Fibroblast of skin of scalp (primary cell): ENCODE data around the gene RAB6C.
"Not testable (repeated sequence)": the region's sequence is repeated elsewhere in the genome, so short reads cannot be mapped to it uniquely, and the experiment has no call there.

Source experiments
- DNase-seq: peaks from one replicate; pipeline ENCODE4 v3.0.0-alpha.2; 2013

The RAB6C gene

DNA sequence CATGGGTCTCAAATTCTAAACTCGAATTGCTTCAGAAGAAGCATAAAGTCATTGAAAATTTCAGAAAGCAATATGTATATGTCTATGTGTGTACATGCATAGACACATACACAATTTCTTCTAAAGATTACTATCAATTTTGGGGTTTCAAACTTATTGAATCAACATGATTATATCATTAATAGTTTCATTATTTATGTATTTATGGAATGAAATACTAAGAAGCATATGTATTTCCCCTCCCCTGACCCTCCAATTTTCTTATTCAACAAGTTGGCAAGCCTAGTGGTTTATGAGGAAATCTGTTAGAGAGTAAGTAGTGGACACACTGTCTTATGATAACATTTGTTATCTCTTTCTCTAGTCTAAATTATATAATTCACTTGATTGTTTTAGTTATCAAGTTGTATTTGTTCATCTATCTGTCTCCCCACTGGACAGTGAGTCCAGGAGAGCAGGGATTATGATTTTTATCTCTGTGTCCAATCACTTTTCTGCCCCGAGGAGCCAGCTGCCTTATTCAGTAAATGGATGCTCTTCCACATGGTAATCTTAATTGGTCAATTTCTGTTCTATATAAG is 17.3 kb downstream of the RAB6C start:
- DNase-seq, result not testable (repeated sequence)

DNA sequence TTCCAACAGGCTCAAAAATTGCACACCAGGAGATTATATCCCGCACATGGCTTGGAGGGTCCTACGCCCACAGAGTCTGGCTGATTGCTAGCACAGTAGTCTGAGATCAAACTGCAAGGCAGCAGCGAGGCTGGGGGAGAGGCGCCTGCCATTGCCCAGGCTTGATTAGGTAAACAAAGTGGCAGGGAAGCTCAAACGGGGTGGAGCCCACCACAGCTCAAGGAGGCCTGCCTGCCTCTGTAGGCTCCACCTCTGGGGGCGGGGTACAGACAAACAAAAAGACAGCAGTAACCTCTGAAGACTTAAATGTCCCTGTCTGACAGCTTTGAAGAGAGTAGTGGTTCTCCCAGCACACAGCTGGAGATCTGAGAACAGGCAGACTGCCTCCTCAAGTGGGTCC is 19.3 kb downstream of the RAB6C start:
- DNase-seq, result not testable (repeated sequence)

DNA sequence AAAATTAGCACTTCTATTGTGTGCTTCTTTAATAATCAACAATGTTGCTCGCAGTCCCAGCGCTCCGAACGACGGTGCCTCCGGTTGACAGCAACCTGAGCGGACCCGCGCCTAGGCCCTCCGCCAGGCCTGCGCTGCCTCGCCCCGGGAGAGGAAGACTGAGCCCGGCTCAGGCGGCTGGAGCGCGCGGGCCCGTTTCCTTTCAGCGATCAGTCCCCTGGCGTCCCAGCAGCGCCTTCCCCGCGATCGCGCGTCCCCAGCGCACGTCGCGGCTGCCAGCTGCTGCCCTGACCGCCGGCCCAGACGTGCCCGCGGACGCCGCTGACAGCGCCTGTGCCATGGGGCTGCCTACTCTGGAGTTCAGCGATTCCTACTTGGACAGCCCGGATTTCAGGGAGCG is 26.4 kb downstream of the RAB6C start:
- not testable (repeated sequence) for DNase-seq

DNA sequence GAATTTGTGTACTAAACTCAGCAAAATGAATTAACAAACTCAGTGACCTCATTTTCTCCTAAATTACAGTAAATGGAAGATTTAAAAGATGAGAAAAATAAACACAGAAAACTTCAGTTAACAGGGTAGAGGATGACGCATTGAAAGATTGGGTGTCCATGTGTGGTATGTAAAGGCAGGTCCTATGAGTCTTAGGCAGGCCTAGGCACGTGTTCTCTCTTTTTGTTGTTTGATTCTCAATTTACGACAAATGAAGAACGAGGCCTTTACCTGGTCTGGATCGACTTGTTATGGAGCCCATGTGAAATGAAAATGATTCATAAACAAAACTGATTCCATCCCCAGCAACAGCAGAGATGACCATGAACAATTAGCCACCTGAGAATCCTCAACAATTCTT is 37.2 kb downstream of the RAB6C start:
- not testable (repeated sequence) for DNase-seq

DNA sequence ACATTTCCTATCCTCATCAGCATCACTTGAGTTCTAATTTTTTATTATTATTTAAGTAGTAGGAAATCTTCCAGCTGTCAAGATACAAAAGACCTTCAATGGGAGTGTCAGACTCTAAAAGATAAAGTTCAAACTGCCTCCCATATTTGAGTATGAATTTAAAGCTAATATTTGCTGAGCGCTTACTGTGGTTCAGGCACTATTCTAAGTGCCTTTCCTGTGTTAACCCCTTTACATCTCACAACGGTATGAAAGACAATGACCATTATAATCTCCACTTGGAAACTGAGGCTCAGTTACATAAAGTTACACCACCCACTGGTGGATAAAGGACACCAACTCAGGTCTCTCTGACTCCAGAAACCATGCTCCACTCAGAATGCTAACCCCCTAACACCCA is 39.9 kb downstream of the RAB6C start:
- DNase-seq, result no peak

DNA sequence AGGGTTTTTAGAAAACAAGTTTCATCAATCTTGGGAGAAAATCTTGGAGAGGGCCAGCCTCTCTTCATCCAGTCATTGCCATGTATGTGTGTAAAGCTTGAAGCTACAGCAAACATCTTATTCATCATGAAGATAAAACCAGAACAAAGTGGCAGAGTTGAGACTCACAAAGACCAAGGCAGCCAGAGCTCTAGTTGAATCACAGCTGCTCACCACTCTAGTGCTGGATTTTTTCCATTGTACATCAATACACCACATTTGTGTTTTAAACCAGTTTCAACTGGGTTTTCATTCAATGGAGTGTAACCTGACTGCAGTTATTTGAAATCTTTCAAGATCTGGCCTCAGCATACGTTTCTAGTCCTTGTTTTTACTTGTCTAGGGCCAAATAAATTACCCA is 40.6 kb downstream of the RAB6C start:
- DNase-seq, result not testable (repeated sequence)

DNA sequence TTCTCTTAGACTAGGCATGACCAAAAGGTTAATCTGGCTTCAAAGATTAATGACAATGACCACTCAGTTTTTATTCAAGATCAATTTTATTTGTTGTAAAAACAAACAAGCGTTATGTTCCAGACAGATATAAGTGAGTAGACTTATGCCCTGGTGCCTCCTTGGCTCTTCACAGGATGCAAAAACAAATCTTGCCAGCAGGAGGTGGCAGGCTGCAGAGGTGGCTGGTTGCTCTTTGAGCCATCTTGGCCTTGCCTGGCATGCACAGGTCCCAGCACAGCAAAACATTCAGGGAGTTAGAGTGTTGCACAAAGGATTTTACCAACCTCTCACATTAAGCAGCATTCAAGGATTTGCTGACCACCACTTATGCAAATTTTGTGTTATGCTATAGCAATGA is 46.5 kb downstream of the RAB6C start:
- not testable (repeated sequence) for DNase-seq
